Measurements from ENCODE around the gene MRPL34.

DNA sequence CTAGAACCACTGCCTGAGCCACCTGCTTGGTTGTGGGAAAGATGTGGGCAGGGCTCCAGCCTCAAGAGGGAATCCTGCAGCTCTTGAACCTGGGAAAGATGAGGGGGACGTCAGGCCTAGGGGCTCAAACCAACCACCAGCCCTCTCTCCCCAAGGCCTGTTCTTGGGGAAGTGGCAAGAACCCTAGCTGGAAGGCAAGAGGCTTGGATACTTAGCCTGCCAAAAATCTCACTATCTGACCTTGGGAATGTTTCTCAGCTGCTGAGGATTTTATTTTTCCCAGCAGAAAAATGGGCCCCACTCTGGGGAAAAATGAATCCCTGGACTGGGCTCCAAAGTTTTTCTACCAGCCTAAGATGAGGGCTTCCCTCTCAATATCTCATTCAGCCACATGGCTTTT lies 45.7 kb upstream of the MRPL34 start:
- no peak for TF ChIP-seq POLR2AphosphoS5 (IDR thresholded peaks at IDR 0.05; ENCODE audit: borderline replicate concordance, low read depth, low read length)
- no peak for TF ChIP-seq EZH2 (IDR thresholded peaks at IDR 0.05)

Data from SK-N-MC (cell line).